ENCODE measurements around the gene TMEM238.
A peak's percentile ranks its signal among the peaks of the same experiment; 100 is the strongest.
"Not testable (repeated sequence)": the region's sequence is repeated elsewhere in the genome, so short reads cannot be mapped to it uniquely, and the experiment has no call there.

TMEM238 gene

GRCh38 chr19:55407800-55408532 is 23.9 kb upstream of the TMEM238 start:
- peak overlapping the region; percentile 92 for H3K4me3 Mint-ChIP-seq

GRCh38 chr19:55407550-55407799 is 23.4 kb upstream of the TMEM238 start, which contains the start of gene UBE2S:
TSS of gene UBE2S (minus strand) at chr19:55407788. CDS start at chr19:55407589, 199 bp downstream.
- H3K9me3 Mint-ChIP-seq: peaks cover 11% of the 10 kb centered on the region
- not testable (repeated sequence) for DNase-seq, ATAC-seq, H3K27me3 Mint-ChIP-seq
- H3K36me3 Mint-ChIP-seq (ENCODE audit: low read depth): peaks cover 39% of the 10 kb centered on the region
- H3K4me3 Mint-ChIP-seq: peak within 1 kb of the TSS; percentile 92
- H3K27ac Mint-ChIP-seq: peak within 1 kb of the TSS; percentile 98
- peaks cover 42% of the 10 kb centered on the region for H3K4me1 Mint-ChIP-seq

More at GRCh38 chr19:55407800-55408532, 23.9 kb upstream of the TMEM238 start:
- DNase-seq (peak; percentile 96), ATAC-seq (peak; percentile 96)
- Mint-ChIP-seq H3K4me1 (peaks cover 40% of the 10 kb centered on the region), H3K27me3 (no peaks in the 10 kb centered on the region), H3K9me3 (peaks cover 11% of the 10 kb centered on the region), H3K27ac (peak overlapping the region; percentile 98), H3K36me3 (ENCODE audit: low read depth) (peaks cover 34% of the 10 kb centered on the region)

GRCh38 chr19:55406826-55407549 is 22.9 kb upstream of the TMEM238 start:
- H3K27me3 Mint-ChIP-seq: no peaks in the 10 kb centered on the region

GRCh38 chr19:55406091-55406825 is 22.2 kb upstream of the TMEM238 start:
- H3K27me3 Mint-ChIP-seq: no peaks in the 10 kb centered on the region
- ATAC-seq (no peak), DNase-seq (no peak)
- peak overlapping the region; percentile 92 for H3K4me3 Mint-ChIP-seq
- peak overlapping the region; percentile 86 for H3K27ac Mint-ChIP-seq
- H3K9me3 Mint-ChIP-seq: peaks cover 11% of the 10 kb centered on the region
- peaks cover 42% of the 10 kb centered on the region for H3K4me1 Mint-ChIP-seq
- peaks cover 47% of the 10 kb centered on the region for H3K36me3 Mint-ChIP-seq (ENCODE audit: low read depth)

More at GRCh38 chr19:55406826-55407549, 22.9 kb upstream of the TMEM238 start:
- DNase-seq (peak; percentile 32), ATAC-seq (no peak)
- Mint-ChIP-seq H3K4me1 (peaks cover 42% of the 10 kb centered on the region), H3K9me3 (peaks cover 11% of the 10 kb centered on the region), H3K36me3 (ENCODE audit: low read depth) (peaks cover 44% of the 10 kb centered on the region), H3K4me3 (peak overlapping the region; percentile 92), H3K27ac (peak overlapping the region; percentile 86)

GRCh38 chr19:55405638-55406037 is 21.5 kb upstream of the TMEM238 start:
- ATAC-seq (no peak), DNase-seq (no peak)
- no peaks in the 10 kb centered on the region for H3K27me3 Mint-ChIP-seq

GRCh38 chr19:55402509-55402908 is 18.4 kb upstream of the TMEM238 start:
- peaks cover 51% of the 10 kb centered on the region for H3K36me3 Mint-ChIP-seq (ENCODE audit: low read depth)
- DNase-seq (no peak), ATAC-seq (no peak)
- no peaks in the 10 kb centered on the region for H3K9me3 Mint-ChIP-seq
- no peak overlapping the region for H3K27ac Mint-ChIP-seq
- no peak overlapping the region for H3K4me3 Mint-ChIP-seq
- peaks cover 39% of the 10 kb centered on the region for H3K4me1 Mint-ChIP-seq
- no peaks in the 10 kb centered on the region for H3K27me3 Mint-ChIP-seq

More at GRCh38 chr19:55405638-55406037, 21.5 kb upstream of the TMEM238 start:
- Mint-ChIP-seq H3K4me1 (peaks cover 42% of the 10 kb centered on the region), H3K9me3 (peaks cover 11% of the 10 kb centered on the region), H3K4me3 (peak overlapping the region; percentile 92), H3K27ac (peak overlapping the region; percentile 86), H3K36me3 (ENCODE audit: low read depth) (peaks cover 52% of the 10 kb centered on the region)

- ATAC-seq, H3K9me3 Mint-ChIP-seq, DNase-seq, H3K4me3 Mint-ChIP-seq, H3K27ac Mint-ChIP-seq, H3K27me3 Mint-ChIP-seq: not testable (repeated sequence)
- Mint-ChIP-seq H3K36me3 (ENCODE audit: low read depth) (peaks cover 46% of the 10 kb centered on the region), H3K4me1 (peaks cover 34% of the 10 kb centered on the region)
These were observed 17.3 kb upstream of the TMEM238 start for GRCh38 chr19:55401390-55401789.

- Mint-ChIP-seq H3K27ac (no peak overlapping the region), H3K9me3 (no peaks in the 10 kb centered on the region), H3K4me1 (peaks cover 25% of the 10 kb centered on the region), H3K27me3 (no peaks in the 10 kb centered on the region), H3K36me3 (ENCODE audit: low read depth) (peaks cover 37% of the 10 kb centered on the region), H3K4me3 (no peak overlapping the region)
- no peak for ATAC-seq
- no peak for DNase-seq
These were observed 16.4 kb upstream of the TMEM238 start for GRCh38 chr19:55400281-55401087.

GRCh38 chr19:55398200-55398925 is 14.3 kb upstream of the TMEM238 start:
- Mint-ChIP-seq H3K36me3 (ENCODE audit: low read depth) (peaks cover 26% of the 10 kb centered on the region), H3K9me3 (no peaks in the 10 kb centered on the region), H3K4me3 (no peak overlapping the region), H3K27me3 (no peaks in the 10 kb centered on the region), H3K27ac (peak overlapping the region; percentile 5), H3K4me1 (peaks cover 18% of the 10 kb centered on the region)
- ATAC-seq (peak; percentile 25), DNase-seq (no peak)

GRCh38 chr19:55392820-55393761 is 9.0 kb upstream of the TMEM238 start:
- Mint-ChIP-seq H3K4me1 (peaks cover 22% of the 10 kb centered on the region), H3K36me3 (ENCODE audit: low read depth) (peaks cover 23% of the 10 kb centered on the region), H3K9me3 (no peaks in the 10 kb centered on the region), H3K27me3 (no peaks in the 10 kb centered on the region), H3K27ac (no peak overlapping the region), H3K4me3 (no peak overlapping the region)
- no peak for DNase-seq
- ATAC-seq: no peak

GRCh38 chr19:55391702-55392615 is 7.9 kb upstream of the TMEM238 start:
- no peaks in the 10 kb centered on the region for H3K27me3 Mint-ChIP-seq
- ATAC-seq (no peak), DNase-seq (no peak)
- H3K36me3 Mint-ChIP-seq (ENCODE audit: low read depth): peaks cover 34% of the 10 kb centered on the region
- H3K27ac Mint-ChIP-seq: peak overlapping the region; percentile 2
- no peak overlapping the region for H3K4me3 Mint-ChIP-seq
- peaks cover 31% of the 10 kb centered on the region for H3K4me1 Mint-ChIP-seq
- no peaks in the 10 kb centered on the region for H3K9me3 Mint-ChIP-seq

- no peaks in the 10 kb centered on the region for H3K9me3 Mint-ChIP-seq
- peaks cover 41% of the 10 kb centered on the region for H3K36me3 Mint-ChIP-seq (ENCODE audit: low read depth)
- H3K27me3 Mint-ChIP-seq: no peaks in the 10 kb centered on the region
- DNase-seq: no peak
- H3K4me3 Mint-ChIP-seq: no peak overlapping the region
- peak; percentile 12 for ATAC-seq
- H3K4me1 Mint-ChIP-seq: peaks cover 37% of the 10 kb centered on the region
- H3K27ac Mint-ChIP-seq: peak overlapping the region; percentile 2
These were observed 7.1 kb upstream of the TMEM238 start for GRCh38 chr19:55391191-55391670.

Data from activated naive CD8-positive, alpha-beta T cell treated with anti-CD3 and anti-CD28 coated beads, Interleukin-2, amount 50 U/mL, for 24 hours (primary cell).